SK-N-SH (cell line): ENCODE measurements around the gene TMEM59. TPM values are rescaled to one million over a fixed set of nuclear protein-coding genes. Genes with fewer than 3 reads are reported as not detected.
A peak's percentile ranks its signal among the peaks of the same experiment; 100 is the strongest.

Source experiments
- CTCF ChIA-PET: fragments of 300-600, 350-600 bp; formaldehyde crosslinking; extraction: SDS; loops from one replicate; lab custom pipeline; 2021; lab: Yijun Ruan, JAX
- POLR2A ChIA-PET: fragments of 350-600 bp; sonication (Branson Sonifier 250); formaldehyde crosslinking; extraction: SDS; loops from one replicate; lab custom pipeline; 2020; ENCODE audit warnings: antibody characterized with exemption, inconsistent platforms; lab: Yijun Ruan, JAX
- DNase-seq: peaks from one replicate; pipeline ENCODE4 v3.0.0; 2012
- H2AFZ ChIP-seq: fragments of 200-600 bp; sonication (generic); 2 replicates; pipeline ENCODE4 v1.8.1; 2016; ENCODE audit warnings: antibody characterized with exemption, mild to moderate bottlenecking, low read depth
- H3F3A ChIP-seq: fragments of 200-600 bp; sonication (generic); replicated peaks from 2 replicates; pipeline ENCODE3; 2016; ENCODE audit warnings: antibody characterized with exemption, mild to moderate bottlenecking; ENCODE audit not compliant: insufficient read depth
- H3K27ac ChIP-seq, 2 experiments: fragments of 200-500 bp in 1 of 2; fragments of 200-600 bp in 1 of 2; sonication (Bioruptor generic) in 1 of 2; sonication (generic), shearing (Covaris generic) in 1 of 2; 2 replicates each; pipeline versions ENCODE4 v1.5.1 to v1.6.1; 2014 to 2016; ENCODE audit warnings: low read depth in 2 of 2, inconsistent platforms in 1 of 2, low read length in 1 of 2, mild to moderate bottlenecking in 1 of 2, mixed read lengths in 1 of 2
- H3K27me3 ChIP-seq: fragments of 200-600 bp; sonication (generic), shearing (Covaris generic); 2 replicates; pipeline ENCODE4 v1.6.1; 2016; ENCODE audit warnings: mixed run types; ENCODE audit not compliant: insufficient read depth
- H3K36me3 ChIP-seq, 2 experiments: fragments of 200-500 bp in 1 of 2; fragments of 200-600 bp in 1 of 2; sonication (Bioruptor generic) in 1 of 2; sonication (generic) in 1 of 2; replicated peaks in 1 of 2; 2 replicates each; pipeline versions ENCODE3 to v1.5.1; 2014 to 2016; ENCODE audit warnings: low read length in 1 of 2, mild to moderate bottlenecking in 1 of 2; ENCODE audit not compliant: insufficient read depth in 2 of 2, control insufficient read depth in 1 of 2
- H3K4me1 ChIP-seq, 2 experiments: fragments of 200-500 bp in 1 of 2; fragments of 200-600 bp in 1 of 2; sonication (Bioruptor generic) in 1 of 2; sonication (generic), shearing (Covaris generic) in 1 of 2; 2 replicates each; pipeline versions ENCODE4 v1.5.1 to v1.6.1; 2014 to 2016; ENCODE audit warnings: low read depth in 1 of 2, low read length in 1 of 2, mixed run types in 1 of 2; ENCODE audit not compliant: insufficient read depth in 2 of 2, control insufficient read depth in 1 of 2
- H3K4me2 ChIP-seq: fragments of 200-600 bp; sonication (generic), shearing (Covaris generic); 2 replicates; pipeline ENCODE4 v1.6.1; 2017; ENCODE audit warnings: mixed run types
- H3K4me3 ChIP-seq, 2 experiments: fragments of 200-500 bp in 1 of 2; fragments of 200-600 bp in 1 of 2; sonication (Bioruptor generic) in 1 of 2; sonication (generic), shearing (Covaris generic) in 1 of 2; 2 replicates each; pipeline versions ENCODE4 v1.5.1 to v1.8.1; 2014 to 2016; ENCODE audit warnings: low read depth in 2 of 2, inconsistent platforms in 1 of 2, low read length in 1 of 2, mild to moderate bottlenecking in 1 of 2, mixed read lengths in 1 of 2, moderate library complexity in 1 of 2
- H3K79me2 ChIP-seq: fragments of 200-600 bp; sonication (generic); 2 replicates; pipeline ENCODE4 v1.8.1; 2017; ENCODE audit warnings: mild to moderate bottlenecking; ENCODE audit not compliant: insufficient read depth
- H3K9ac ChIP-seq: fragments of 200-600 bp; sonication (generic); 2 replicates; pipeline ENCODE4 v1.6.1; 2017; ENCODE audit warnings: mixed run types
- H3K9me2 ChIP-seq: fragments of 200-600 bp; sonication (generic); 2 replicates; pipeline ENCODE4 v1.6.1; 2017; ENCODE audit warnings: mixed run types
- H3K9me3 ChIP-seq: fragments of 200-600 bp; sonication (generic); 2 replicates; pipeline ENCODE4 v1.6.1; 2017; ENCODE audit warnings: mixed run types, mild to moderate bottlenecking, moderate library complexity
- H4K20me1 ChIP-seq: fragments of 200-600 bp; sonication (generic); 2 replicates; pipeline ENCODE4 v1.6.1; 2017; ENCODE audit warnings: mild to moderate bottlenecking, mixed run types; ENCODE audit not compliant: insufficient read depth
- CHD2 ChIP-seq: fragments of 150-350 bp; IDR thresholded peaks from 2 replicates; pipeline ENCODE4 v1.6.1; 2018; ENCODE audit warnings: low read length; ENCODE audit not compliant: partially characterized antibody
- EP300 ChIP-seq, 2 experiments: IDR thresholded peaks; 2 replicates each; pipeline versions ENCODE4 v1.4.0 to v1.6.1; 2012; ENCODE audit warnings: borderline replicate concordance in 1 of 2, low read depth in 1 of 2, low read length in 1 of 2
- GATA2 ChIP-seq: sonication (generic); formaldehyde crosslinking; IDR thresholded peaks from 2 replicates; pipeline ENCODE4 v1.5.0; 2020; ENCODE audit warnings: mild to moderate bottlenecking, missing genetic modification reagents
- MEF2A ChIP-seq: IDR thresholded peaks from 2 replicates; pipeline ENCODE4 v1.4.0; 2012; ENCODE audit warnings: low read depth, borderline replicate concordance
- MXI1 ChIP-seq: IDR thresholded peaks from 2 replicates; pipeline ENCODE4 v1.6.1; 2012; ENCODE audit warnings: mild to moderate bottlenecking, low read depth, low read length, improper control_type of control experiment
- NFIC ChIP-seq: IDR thresholded peaks from 2 replicates; pipeline ENCODE4 v1.4.0; 2012; ENCODE audit warnings: borderline replicate concordance
- NRF1 ChIP-seq: IDR thresholded peaks from 2 replicates; pipeline ENCODE4 v1.6.1; 2012; ENCODE audit warnings: low read depth, mild to moderate bottlenecking, low read length
- RAD21 ChIP-seq: IDR thresholded peaks from 2 replicates; pipeline ENCODE4 v1.6.1; 2012; ENCODE audit warnings: mild to moderate bottlenecking, low read length
- RCOR1 ChIP-seq: fragments of 150-350 bp; IDR thresholded peaks from 2 replicates; pipeline ENCODE4 v1.6.1; 2017; ENCODE audit warnings: antibody characterized with exemption, low read length
- SIN3A ChIP-seq: IDR thresholded peaks from 2 replicates; pipeline ENCODE4 v1.6.1; 2012; ENCODE audit warnings: low read depth, mild to moderate bottlenecking, low read length, moderate library complexity, borderline replicate concordance
- TEAD4 ChIP-seq: IDR thresholded peaks from 2 replicates; pipeline ENCODE4 v1.4.0; 2012; ENCODE audit warnings: mild to moderate bottlenecking, borderline replicate concordance; ENCODE audit not compliant: insufficient read depth
- WGBS: methylation state at CpG from one replicate; pipeline ENCODE4 v1.1.6; 2017; ENCODE audit warnings: low lambda C conversion rate; 5-methylcytosine and 5-hydroxymethylcytosine counted together
- polyA plus RNA-seq, 3 experiments: library from polyadenylated mRNA; depleted of rRNA; stranded (reverse); fragments of >200 nt; gene quantifications; 2 replicates each; pipeline ENCODE4 v1.2.3, GENCODE V29; 2012
- TF ChIP-seq, protein P1 (sequence below): fragments of 200-600 bp; sonication (generic); IDR thresholded peaks from 2 replicates; pipeline ENCODE4 v1.6.1; 2017; ENCODE audit warnings: antibody characterized with exemption, mild to moderate bottlenecking, moderate library complexity

Gene TMEM59
- polyA plus RNA-seq, 1 of the 3 experiments (the other 2 are of a cell fraction), result 249 TPM

DNA sequence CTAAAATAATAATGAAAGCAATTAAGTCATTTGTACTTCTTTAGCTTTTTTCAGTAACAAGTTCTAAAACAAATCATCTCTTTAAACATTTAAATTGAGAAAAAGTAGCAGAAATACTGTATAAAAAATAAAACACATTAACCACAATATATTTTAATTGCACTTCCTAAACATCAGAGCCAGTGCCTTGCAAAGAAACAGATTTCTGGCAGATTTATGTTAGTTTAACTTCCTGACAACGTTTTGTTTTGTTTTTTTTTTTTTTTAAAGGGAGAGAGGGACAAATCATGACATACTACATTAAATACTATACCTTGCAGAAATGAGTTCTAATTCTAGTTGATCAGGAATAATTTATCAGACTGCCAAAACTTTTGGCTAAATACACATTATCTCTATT, 11.2 kb downstream of the TMEM59 start:
- H2AFZ ChIP-seq, result no peak overlapping the region
- H4K20me1 ChIP-seq, result peaks cover 7% of the 10 kb centered on the region; the same call in 1 of the 2 replicates
- peaks cover 0 to 2% of the 10 kb centered on the region in 2 experiments; a peak in 1 of 4 replicates for H3K4me1 ChIP-seq
- no peak overlapping the region for H3K27ac ChIP-seq
- no peak overlapping the region for H3K9ac ChIP-seq
- POLR2A ChIA-PET, result no interaction called here
- no peaks in the 10 kb centered on the region for H3K9me2 ChIP-seq
- no peak overlapping the region for H3K4me3 ChIP-seq
- H3K9me3 ChIP-seq, result no peaks in the 10 kb centered on the region
- DNase-seq, result no peak
- H3K79me2 ChIP-seq, result peaks cover 16% of the 10 kb centered on the region
- no peak for TF ChIP-seq SIN3A
- no peak for TF ChIP-seq RAD21
- TF ChIP-seq MXI1, result no peak
- TF ChIP-seq NRF1, result no peak
- no peak for TF ChIP-seq TEAD4
- no peak for TF ChIP-seq MEF2A
- CTCF ChIA-PET, result interaction anchor here (0.6 to 1.4 kb wide), 3 partner anchors 59 to 180 kb away, joined by 3 to 4 read pairs (median 3); no protein-coding TSS in a partner anchor
- no peaks in the 10 kb centered on the region for H3K27me3 ChIP-seq
- H3K4me2 ChIP-seq, result no peak overlapping the region
- H3F3A ChIP-seq, result peaks cover 12% of the 10 kb centered on the region
- peaks cover 53 to 67% of the 10 kb centered on the region in 2 experiments for H3K36me3 ChIP-seq
- WGBS, result 19% methylated on average over 1 of the region's 1 CpG

DNA sequence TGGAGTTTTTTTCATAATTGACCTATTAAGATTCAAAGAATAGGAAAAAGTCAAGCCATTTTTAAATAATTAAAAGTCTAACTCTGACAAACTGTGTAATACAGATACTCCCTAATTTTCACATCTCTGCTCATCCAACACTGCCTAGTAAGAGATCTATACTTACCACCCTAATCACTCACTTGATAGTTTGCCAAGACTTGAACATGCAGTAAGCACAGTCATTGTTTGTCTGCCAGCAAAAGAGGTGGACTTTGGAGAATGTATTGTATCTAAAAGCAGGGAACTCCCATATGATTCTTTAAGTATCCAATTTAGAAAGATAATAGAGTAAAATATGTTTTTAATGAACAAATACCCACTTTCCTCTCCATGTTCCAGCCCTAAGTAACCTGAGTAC, 15.5 kb downstream of the TMEM59 start:
- no peaks in the 10 kb centered on the region; the same call in 1 of the 2 replicates for H3K79me2 ChIP-seq
- no peak overlapping the region for H3K27ac ChIP-seq
- no peaks in the 10 kb centered on the region for H3K4me1 ChIP-seq
- H3K27me3 ChIP-seq, result no peaks in the 10 kb centered on the region
- H3K9me2 ChIP-seq, result no peaks in the 10 kb centered on the region
- no peak overlapping the region for H2AFZ ChIP-seq
- no peak overlapping the region for H3K4me3 ChIP-seq
- H4K20me1 ChIP-seq, result no peaks in the 10 kb centered on the region
- CTCF ChIA-PET, result no interaction called here
- H3F3A ChIP-seq, result peaks cover 8% of the 10 kb centered on the region
- POLR2A ChIA-PET, result no interaction called here
- H3K9me3 ChIP-seq, result no peaks in the 10 kb centered on the region
- H3K36me3 ChIP-seq, result peaks cover 66 to 69% of the 10 kb centered on the region in 2 experiments
- no peak for TF ChIP-seq MXI1
- 0 out of 2 replicates have a peak, but pooled peaks have one; percentile 19 for TF ChIP-seq NFIC
- DNase-seq, result no peak
- H3K4me2 ChIP-seq, result no peak overlapping the region
- no peak overlapping the region for H3K9ac ChIP-seq

DNA sequence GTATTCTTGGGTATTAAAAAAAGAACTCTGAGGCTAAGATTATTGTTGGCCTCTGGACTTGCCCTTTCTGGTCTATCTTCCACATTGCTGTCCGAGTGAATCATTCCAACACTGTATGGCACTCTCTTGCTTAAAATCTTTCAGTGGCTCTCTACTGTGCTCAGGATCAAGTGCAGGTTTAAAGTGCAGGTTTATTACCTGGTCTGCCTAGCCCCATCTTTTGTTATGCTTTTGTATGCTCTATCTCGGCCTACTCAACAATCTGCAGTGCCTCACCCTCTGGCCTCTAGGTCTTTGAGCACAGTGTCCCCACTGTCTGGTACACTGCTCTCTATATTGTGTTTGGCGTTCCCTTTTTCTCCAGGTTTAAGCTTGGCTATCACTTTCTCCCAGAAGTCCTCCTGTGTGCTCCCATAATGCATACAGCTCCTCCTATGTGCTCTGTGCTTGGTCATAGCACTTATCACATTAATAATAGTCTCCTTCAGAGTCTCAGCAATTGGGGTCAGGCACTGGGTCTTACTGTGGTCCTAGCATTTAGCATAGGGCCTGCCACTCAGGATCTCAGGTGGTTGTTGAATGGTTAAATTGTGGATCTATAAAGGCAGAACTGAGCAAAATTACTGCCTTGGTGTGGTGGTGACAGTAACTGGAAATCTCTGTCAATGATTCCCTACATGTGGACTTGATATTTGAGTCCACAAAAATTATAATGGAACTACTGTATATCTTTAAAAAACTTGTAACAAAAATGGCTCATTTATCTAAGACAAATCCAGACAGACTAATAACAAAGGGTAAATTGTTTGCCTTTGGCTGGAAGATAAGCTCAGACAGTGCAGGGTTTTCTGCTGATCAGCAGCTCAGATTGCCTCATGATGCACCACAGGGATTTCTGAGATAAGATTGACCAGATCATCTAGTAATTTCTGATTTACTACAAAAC, 24.4 kb downstream of the TMEM59 start:
- Histone ChIP-seq H3K4me1 (peaks cover 0 to 18% of the 10 kb centered on the region in 2 experiments; a peak in 2 of 4 replicates), H3K9me2 (no peaks in the 10 kb centered on the region), H3K4me3 (no peak overlapping the region), H3K9me3 (no peaks in the 10 kb centered on the region), H2AFZ (no peak overlapping the region), H3K36me3 (peaks cover 11 to 18% of the 10 kb centered on the region in 2 experiments), H4K20me1 (no peaks in the 10 kb centered on the region), H3K4me2 (no peak overlapping the region), H3F3A (peaks cover 5% of the 10 kb centered on the region), H3K9ac (no peak overlapping the region)
- POLR2A ChIA-PET, result no interaction called here
- peak; percentile 34 for DNase-seq
- WGBS, result 76% methylated on average over 3 of the region's 3 CpGs
- TF ChIP-seq RAD21 (no peak), MXI1 (0 out of 2 replicates have a peak, but pooled peaks have one; percentile 23), EP300 (IDR thresholded peaks at IDR 0.05; ENCODE audit: borderline replicate concordance in 1 of 2, low read depth in 1 of 2, low read length in 1 of 2) (peak in 1 of 2 experiments; percentile 85; a peak in 2 of 4 replicates), RCOR1 (peak; percentile 87; the same call in 1 of the 2 replicates), CHD2 (peak; percentile 67), GATA2 (CRISPR knock-in tag) (peak; percentile 92)
- TF ChIP-seq, protein P1, sequence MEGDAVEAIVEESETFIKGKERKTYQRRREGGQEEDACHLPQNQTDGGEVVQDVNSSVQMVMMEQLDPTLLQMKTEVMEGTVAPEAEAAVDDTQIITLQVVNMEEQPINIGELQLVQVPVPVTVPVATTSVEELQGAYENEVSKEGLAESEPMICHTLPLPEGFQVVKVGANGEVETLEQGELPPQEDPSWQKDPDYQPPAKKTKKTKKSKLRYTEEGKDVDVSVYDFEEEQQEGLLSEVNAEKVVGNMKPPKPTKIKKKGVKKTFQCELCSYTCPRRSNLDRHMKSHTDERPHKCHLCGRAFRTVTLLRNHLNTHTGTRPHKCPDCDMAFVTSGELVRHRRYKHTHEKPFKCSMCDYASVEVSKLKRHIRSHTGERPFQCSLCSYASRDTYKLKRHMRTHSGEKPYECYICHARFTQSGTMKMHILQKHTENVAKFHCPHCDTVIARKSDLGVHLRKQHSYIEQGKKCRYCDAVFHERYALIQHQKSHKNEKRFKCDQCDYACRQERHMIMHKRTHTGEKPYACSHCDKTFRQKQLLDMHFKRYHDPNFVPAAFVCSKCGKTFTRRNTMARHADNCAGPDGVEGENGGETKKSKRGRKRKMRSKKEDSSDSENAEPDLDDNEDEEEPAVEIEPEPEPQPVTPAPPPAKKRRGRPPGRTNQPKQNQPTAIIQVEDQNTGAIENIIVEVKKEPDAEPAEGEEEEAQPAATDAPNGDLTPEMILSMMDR, result no peak
- TF ChIP-seq, all 33 proteins: peak for 5
- no peaks in the 10 kb centered on the region for H3K79me2 ChIP-seq
- CTCF ChIA-PET, result interaction anchor here (1.0 to 1.3 kb wide), 2 partner anchors 20 to 461 kb away, joined by 3 to 4 read pairs; no protein-coding TSS in a partner anchor
- peak overlapping the region in 1 of 2 experiments; percentile 82; a peak in 2 of 4 replicates for H3K27ac ChIP-seq
- H3K27me3 ChIP-seq, result no peaks in the 10 kb centered on the region
